A673 (cell line): ENCODE data around the gene EEF2K.

Source experiments
- CTCF ChIP-seq: fragments of 300-800, 200-600 bp; sonication (generic); conservative IDR thresholded peaks from 2 replicates; pipeline ENCODE4 v1.5.1; 2017; ENCODE audit warnings: low read depth, mild to moderate bottlenecking, antibody characterized with exemption, low read length, moderate library complexity, mixed read lengths
- EZH2 ChIP-seq: fragments of 200-600 bp; sonication (generic); IDR thresholded peaks from 2 replicates; pipeline ENCODE4 v1.6.1; 2017; ENCODE audit warnings: borderline replicate concordance, low read depth, mild to moderate bottlenecking, mixed read lengths, antibody characterized with exemption, low read length; ENCODE audit not compliant: poor library complexity, severe bottlenecking

DNA sequence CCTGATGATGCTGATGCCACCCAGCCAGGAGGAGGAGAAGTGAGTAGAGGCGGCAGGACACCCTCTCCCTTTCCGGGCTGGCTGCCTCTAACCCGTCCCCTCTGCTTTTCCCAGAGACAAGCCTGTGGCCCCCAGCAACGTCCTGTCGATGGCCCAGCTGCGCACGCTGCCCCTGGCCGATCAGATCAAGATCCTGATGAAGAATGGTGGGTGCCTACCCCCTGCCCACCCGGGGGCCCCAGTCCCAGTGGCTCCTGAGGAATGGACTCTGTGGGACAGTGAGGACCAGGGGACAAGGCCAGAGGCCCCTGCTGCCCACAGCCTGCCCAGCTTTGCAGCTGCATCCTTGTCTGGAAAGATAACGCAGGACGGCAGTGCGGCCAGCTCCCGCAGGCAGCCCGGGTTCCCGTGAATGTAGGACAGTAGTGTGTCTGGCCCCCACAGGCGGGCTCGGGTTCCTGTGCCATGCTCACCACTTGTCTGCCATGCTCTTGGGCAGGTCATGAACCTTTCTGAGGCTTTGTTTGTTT, 111.0 kb downstream of the EEF2K start:
- TF ChIP-seq CTCF (no peak), EZH2 (no peak)
